GM23248 (cell line): Measurements from ENCODE around the gene NUMA1. TPM values are rescaled to one million over a fixed set of nuclear protein-coding genes. Genes with fewer than 3 reads are reported as not detected.

Source experiments
- DNase-seq: peaks from one replicate; pipeline ENCODE4 v3.0.0-alpha.2; 2015
- H2AFZ ChIP-seq: fragments of 200-600 bp; sonication (generic); 2 replicates; pipeline ENCODE4 v1.6.1; 2016; ENCODE audit warnings: antibody characterized with exemption
- H3F3A ChIP-seq: fragments of 200-600 bp; sonication (generic); 2 replicates; pipeline ENCODE4 v1.6.1; 2016; ENCODE audit warnings: mild to moderate bottlenecking, antibody characterized with exemption, mixed run types; ENCODE audit not compliant: insufficient read depth
- H3K27ac ChIP-seq: fragments of 200-600 bp; sonication (generic); 2 replicates; pipeline ENCODE4 v1.5.1; 2016; ENCODE audit warnings: mild to moderate bottlenecking
- H3K27me3 ChIP-seq: fragments of 200-600 bp; sonication (generic); replicated peaks from 2 replicates; pipeline ENCODE4 v1.6.1; 2016; ENCODE audit warnings: mild to moderate bottlenecking; ENCODE audit not compliant: insufficient read depth
- H3K36me3 ChIP-seq: fragments of 200-600 bp; sonication (generic); 2 replicates; pipeline ENCODE4 v1.6.1; 2016; ENCODE audit warnings: low read depth, mild to moderate bottlenecking
- H3K4me1 ChIP-seq: fragments of 200-600 bp; sonication (generic); 2 replicates; pipeline ENCODE4 v1.6.1; 2016; ENCODE audit warnings: mild to moderate bottlenecking; ENCODE audit not compliant: insufficient read depth
- H3K4me2 ChIP-seq: fragments of 200-600 bp; sonication (generic); one replicate; pipeline ENCODE4 v1.6.1; 2016; ENCODE audit warnings: mild to moderate bottlenecking; ENCODE audit not compliant: unreplicated experiment
- H3K4me3 ChIP-seq: fragments of 200-600 bp; sonication (generic); 2 replicates; pipeline ENCODE4 v1.5.1; 2016; ENCODE audit warnings: mild to moderate bottlenecking
- H3K79me2 ChIP-seq: fragments of 200-600 bp; sonication (generic); 2 replicates; pipeline ENCODE4 v1.6.1; 2016; ENCODE audit warnings: mild to moderate bottlenecking; ENCODE audit not compliant: insufficient read depth
- H3K9ac ChIP-seq: fragments of 200-600 bp; sonication (generic); 2 replicates; pipeline ENCODE4 v1.6.1; 2016; ENCODE audit warnings: mild to moderate bottlenecking
- H3K9me2 ChIP-seq: fragments of 200-600 bp; sonication (generic); 2 replicates; pipeline ENCODE4 v1.6.1; 2016; ENCODE audit warnings: mixed run types, mild to moderate bottlenecking, moderate library complexity; ENCODE audit not compliant: insufficient read depth
- H3K9me3 ChIP-seq: fragments of 200-600 bp; sonication (generic); one replicate; pipeline ENCODE4 v1.6.1; 2017; ENCODE audit warnings: low read depth
- H4K20me1 ChIP-seq: fragments of 200-600 bp; sonication (generic); 2 replicates; pipeline ENCODE4 v1.6.0; 2016; ENCODE audit not compliant: insufficient read depth
- EZH2 ChIP-seq: fragments of 200-600 bp; sonication (generic); IDR thresholded peaks from 2 replicates; pipeline ENCODE4 v1.6.1; 2018; ENCODE audit warnings: antibody characterized with exemption, mild to moderate bottlenecking; ENCODE audit not compliant: insufficient read depth, poor library complexity, severe bottlenecking
- EZH2phosphoT487 ChIP-seq: fragments of 200-600 bp; sonication (generic); IDR thresholded peaks from 2 replicates; pipeline ENCODE4 v1.6.1; 2018; ENCODE audit warnings: antibody characterized with exemption, moderate library complexity, mild to moderate bottlenecking, low read depth; ENCODE audit not compliant: insufficient read depth
- WGBS, 2 experiments: methylation state at CpG; one replicate each; pipeline ENCODE4 v1.1.6; 2015 to 2017; ENCODE audit warnings: low lambda C conversion rate in 2 of 2, low coverage in 1 of 2; ENCODE audit errors: missing lambda C conversion rate in 2 of 2; 5-methylcytosine and 5-hydroxymethylcytosine counted together
- in situ Hi-C: fragments of 300-500 bp; cut with MboI; formaldehyde crosslinking; loops from 2 replicates; pipeline ENCODE4 v1.15.0; 2020
- polyA plus RNA-seq: library from polyadenylated mRNA; unstranded; fragments of >200 nt; fragmentation: Nextera tagmentation; extraction: Ambion mirVana; gene quantifications from 2 replicates; pipeline ENCODE4 v1.2.1, GENCODE V29; 2016
- total RNA-seq: library from RNA; depleted of rRNA; stranded (reverse); fragments of >200 nt; shearing (Covaris generic); gene quantifications from 2 replicates; pipeline ENCODE4 v1.2.3, GENCODE V29; 2014

NUMA1 gene
- total and polyA plus RNA-seq, 2 experiments from 2014 or later, result 51.5 to 124 TPM

DNA sequence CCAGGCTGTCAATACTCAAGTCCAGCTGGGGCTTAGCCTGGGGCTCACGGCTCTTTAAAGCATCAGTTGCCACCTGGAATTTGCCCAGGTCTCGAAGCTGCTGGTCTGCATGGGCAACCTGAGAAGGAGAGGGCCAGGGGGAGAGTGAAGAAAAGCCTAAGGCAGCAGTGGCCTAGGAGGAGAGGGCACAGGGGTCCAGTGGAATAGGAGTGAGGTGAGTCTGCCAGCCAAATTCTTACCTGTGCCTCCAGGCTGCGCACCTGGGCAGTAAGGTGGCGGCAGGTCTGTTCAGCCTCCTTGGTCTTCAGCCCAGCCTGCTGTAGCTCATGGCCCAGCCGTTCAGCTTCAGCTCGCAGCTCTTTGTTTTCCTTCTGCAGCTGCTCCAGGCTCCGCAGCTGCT is 71.6 kb downstream of the NUMA1 start:
- Histone ChIP-seq H4K20me1 (no peaks in the 10 kb centered on the region), H3K36me3 (peaks cover 62% of the 10 kb centered on the region; the same call in 1 of the 2 replicates), H3F3A (peaks cover 41% of the 10 kb centered on the region), H3K4me1 (peaks cover 7% of the 10 kb centered on the region), H3K4me2 (no peak overlapping the region), H3K79me2 (peaks cover 33% of the 10 kb centered on the region), H3K4me3 (no peak overlapping the region), H2AFZ (no peak overlapping the region), H3K27ac (no peak overlapping the region), H3K27me3 (no peaks in the 10 kb centered on the region), H3K9me3 (no peaks in the 10 kb centered on the region), H3K9ac (no peak overlapping the region), H3K9me2 (no peaks in the 10 kb centered on the region)
- in situ Hi-C loops, result no loop called here
- TF ChIP-seq EZH2phosphoT487 (no peak), EZH2 (no peak)
- DNase-seq, result no peak
- 85 to 93% methylated on average over 7 of the region's 7 CpGs for WGBS, 2 experiments

DNA sequence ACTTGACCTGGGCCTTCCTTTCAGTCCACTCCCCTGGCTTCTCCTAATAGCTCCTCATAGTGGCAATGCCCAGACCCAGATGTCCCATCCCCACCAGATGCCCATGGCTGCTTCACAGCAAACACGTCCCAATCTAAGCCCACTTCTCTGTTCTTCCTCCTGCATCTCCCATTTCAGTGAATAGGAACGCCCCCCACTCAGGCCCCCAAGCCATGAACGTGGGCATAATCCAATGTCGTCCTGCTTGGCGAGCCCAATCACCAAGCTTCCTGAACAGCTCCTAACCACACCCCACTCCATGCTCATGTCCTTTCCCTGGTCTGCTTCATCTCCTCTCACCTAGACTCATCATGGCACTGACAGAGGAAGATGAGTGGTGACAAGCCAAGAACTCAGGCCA is 72.8 kb downstream of the NUMA1 start:
- Histone ChIP-seq H3K9me2 (no peaks in the 10 kb centered on the region), H3K4me3 (no peak overlapping the region), H3K9me3 (no peaks in the 10 kb centered on the region), H3K4me2 (no peak overlapping the region), H3K36me3 (peaks cover 58% of the 10 kb centered on the region; the same call in 1 of the 2 replicates), H3K9ac (no peak overlapping the region), H3K27me3 (no peaks in the 10 kb centered on the region), H4K20me1 (no peaks in the 10 kb centered on the region), H3K4me1 (no peaks in the 10 kb centered on the region), H3F3A (peaks cover 42% of the 10 kb centered on the region), H3K27ac (no peak overlapping the region), H3K79me2 (peaks cover 30% of the 10 kb centered on the region), H2AFZ (no peak overlapping the region)
- 80% methylated on average over 5 of the region's 5 CpGs for WGBS, 2 experiments
- no peak for TF ChIP-seq EZH2phosphoT487
- TF ChIP-seq EZH2, result no peak
- DNase-seq, result no peak
- in situ Hi-C loops, result no loop called here

DNA sequence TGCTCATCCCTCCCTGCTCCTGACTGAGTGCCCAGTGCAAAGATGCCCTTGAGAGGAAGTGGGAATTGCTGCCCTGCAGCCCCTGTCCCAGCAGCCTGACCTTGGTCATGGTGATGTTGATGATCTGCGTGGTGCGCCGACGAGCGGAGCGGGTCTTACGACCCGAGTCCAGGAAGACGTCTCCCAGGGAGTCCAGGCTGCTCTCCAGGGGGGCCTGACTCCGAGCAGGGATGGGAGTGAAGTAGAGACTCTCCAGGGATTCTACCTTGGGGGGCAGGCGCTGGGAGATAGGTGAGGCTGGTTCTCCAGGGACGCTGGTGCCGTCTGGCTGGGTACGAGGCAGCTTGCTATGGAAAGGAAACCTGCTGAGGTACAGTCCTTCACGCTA is 73.3 kb downstream of the NUMA1 start:
- TF ChIP-seq EZH2, result no peak
- TF ChIP-seq EZH2phosphoT487, result no peak
- Histone ChIP-seq H3K9me2 (no peaks in the 10 kb centered on the region), H3K9ac (no peak overlapping the region), H3K4me1 (no peaks in the 10 kb centered on the region), H3K27ac (no peak overlapping the region), H3K4me2 (no peak overlapping the region), H3K4me3 (no peak overlapping the region), H3F3A (peaks cover 47% of the 10 kb centered on the region), H3K9me3 (no peaks in the 10 kb centered on the region), H4K20me1 (no peaks in the 10 kb centered on the region), H3K36me3 (peaks cover 53% of the 10 kb centered on the region; the same call in 1 of the 2 replicates), H3K27me3 (no peaks in the 10 kb centered on the region), H3K79me2 (peaks cover 25% of the 10 kb centered on the region), H2AFZ (no peak overlapping the region)
- in situ Hi-C loops, result no loop called here
- DNase-seq, result no peak
- WGBS, 2 experiments, result 93 to 95% methylated on average over 15 of the region's 15 CpGs

DNA sequence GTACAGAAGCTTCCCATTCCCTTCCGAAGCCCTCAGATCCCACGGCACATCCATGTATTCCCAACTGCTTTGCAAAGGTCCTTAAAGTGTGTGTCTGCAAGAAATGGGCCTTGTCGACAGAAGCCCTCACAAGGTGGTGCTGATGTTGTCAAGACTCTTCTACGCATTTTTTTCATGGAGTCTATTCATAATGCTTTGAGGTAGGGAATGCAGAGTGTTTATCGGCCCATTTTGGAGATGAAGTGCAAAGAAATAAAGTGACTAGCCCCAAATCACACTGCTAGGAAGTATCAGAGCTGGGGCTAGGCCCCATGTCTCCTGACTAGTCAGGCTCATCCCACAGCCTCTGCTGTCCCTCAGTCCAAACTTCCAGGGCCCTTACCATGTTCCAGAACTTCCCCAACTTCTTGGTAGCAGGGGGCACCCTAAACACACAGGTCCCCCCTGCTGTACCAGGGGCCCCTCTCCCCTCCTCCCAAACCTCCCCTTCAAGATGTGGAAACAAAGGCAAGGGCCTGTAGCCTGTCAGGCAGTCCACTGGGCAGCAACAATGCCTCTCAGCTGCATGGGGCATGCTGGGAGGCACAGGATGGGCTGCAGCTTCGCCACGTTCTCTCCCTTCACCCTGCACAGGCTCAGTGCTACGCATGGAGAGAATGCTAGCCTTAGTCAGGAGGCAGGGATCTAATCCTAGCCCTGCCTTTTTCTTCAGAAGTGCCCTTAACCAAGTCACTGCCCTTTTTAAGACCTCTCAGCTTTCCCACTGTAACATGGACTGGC is 73.8 kb downstream of the NUMA1 start:
- DNase-seq, result no peak
- Histone ChIP-seq H3F3A (peaks cover 52% of the 10 kb centered on the region), H3K9ac (no peak overlapping the region), H3K4me2 (no peak overlapping the region), H3K9me2 (no peaks in the 10 kb centered on the region), H3K9me3 (no peaks in the 10 kb centered on the region), H3K4me3 (no peak overlapping the region), H4K20me1 (no peaks in the 10 kb centered on the region), H2AFZ (no peak overlapping the region), H3K36me3 (peaks cover 48% of the 10 kb centered on the region; the same call in 1 of the 2 replicates), H3K27me3 (no peaks in the 10 kb centered on the region), H3K4me1 (no peaks in the 10 kb centered on the region), H3K27ac (no peak overlapping the region), H3K79me2 (peaks cover 19% of the 10 kb centered on the region)
- 76 to 77% methylated on average over 8 of the region's 8 CpGs for WGBS, 2 experiments
- no peak for TF ChIP-seq EZH2phosphoT487
- TF ChIP-seq EZH2, result no peak
- in situ Hi-C loops, result no loop called here
